NCI-H345 (cell line): ENCODE results near the gene FBXO42.

Experiments used
- DNase-seq: peaks from one replicate; lab custom pipeline; 2025; lab: John Stamatoyannopoulos, UW

FBXO42 gene

GRCh38 chr1:16351994-16352841 is at the start of gene FBXO42:
FBXO42 (minus strand) TSS chr1:16352480; CDS start chr1:16315418, 37,062 bp downstream.
- DNase-seq: peak; percentile 92

DNA sequence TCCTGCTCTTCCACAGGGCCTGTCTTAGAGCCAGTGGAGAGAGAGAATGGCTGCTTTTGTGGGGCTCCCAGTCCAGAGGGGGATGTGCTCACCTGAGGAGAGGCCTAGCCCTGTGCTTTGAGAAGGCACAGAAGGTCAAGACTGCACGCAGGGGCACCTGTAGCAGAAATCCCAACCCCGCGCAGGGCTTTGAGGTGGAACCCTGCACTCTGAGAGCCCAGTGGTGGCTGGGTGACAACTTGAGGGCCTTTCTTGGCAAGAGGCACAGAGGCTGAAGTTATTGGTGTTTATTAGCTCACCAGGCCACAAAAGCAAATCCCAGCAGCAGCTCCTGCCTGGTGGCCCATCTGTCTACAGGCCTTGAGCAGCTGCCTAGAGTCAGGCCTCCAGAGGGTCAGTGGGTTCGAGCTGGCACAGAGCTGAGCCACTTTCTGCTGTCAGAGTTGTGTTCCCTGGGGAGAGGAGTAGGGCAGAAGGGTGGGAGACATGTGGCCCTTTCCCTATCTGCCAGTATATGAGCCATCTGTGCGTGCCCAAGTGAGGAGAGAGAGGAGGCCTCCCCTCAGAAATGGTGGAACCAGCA is 46.2 kb upstream of the FBXO42 start:
- DNase-seq: no peak

DNA sequence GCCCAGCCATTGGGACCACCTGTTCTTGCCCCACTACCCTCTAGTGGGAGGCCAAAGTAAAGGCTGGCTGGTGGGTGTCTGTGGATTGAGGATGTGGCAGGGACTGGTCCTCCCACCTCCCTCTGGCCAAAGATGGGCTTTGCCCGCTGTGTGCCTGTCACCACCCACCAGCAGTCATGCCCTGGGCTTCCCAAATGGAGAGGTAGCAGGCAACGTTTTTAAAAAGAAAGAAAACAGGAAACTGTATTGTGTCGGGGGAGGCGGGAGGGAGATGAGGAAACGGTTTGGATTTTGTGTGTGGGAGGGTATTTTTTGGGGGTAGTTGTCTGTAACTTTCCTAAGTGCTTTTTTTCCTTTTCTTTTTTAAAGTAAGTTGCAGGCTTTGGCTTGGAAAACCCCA is 44.8 kb upstream of the FBXO42 start:
- no peak for DNase-seq

DNA sequence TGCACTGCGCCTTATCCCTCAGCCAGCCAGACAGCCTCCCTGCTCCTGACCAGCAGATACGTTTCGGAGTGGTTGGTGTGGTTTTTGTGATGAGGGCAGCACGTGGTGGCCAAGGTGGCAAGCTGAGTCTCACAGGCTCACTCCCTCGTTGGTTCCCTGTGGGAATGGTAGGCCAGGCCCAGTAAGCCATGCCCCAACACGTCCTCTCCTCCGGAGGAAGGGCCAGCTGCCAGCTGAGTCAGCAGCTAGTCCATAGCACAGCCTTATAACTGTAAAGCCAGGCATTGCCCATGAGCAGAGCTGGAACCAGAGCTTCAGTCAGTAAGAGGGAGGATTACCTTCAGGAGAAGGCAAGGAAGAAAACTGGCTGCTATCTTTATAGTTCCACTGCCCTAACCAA is 44.3 kb upstream of the FBXO42 start:
- no peak for DNase-seq

DNA sequence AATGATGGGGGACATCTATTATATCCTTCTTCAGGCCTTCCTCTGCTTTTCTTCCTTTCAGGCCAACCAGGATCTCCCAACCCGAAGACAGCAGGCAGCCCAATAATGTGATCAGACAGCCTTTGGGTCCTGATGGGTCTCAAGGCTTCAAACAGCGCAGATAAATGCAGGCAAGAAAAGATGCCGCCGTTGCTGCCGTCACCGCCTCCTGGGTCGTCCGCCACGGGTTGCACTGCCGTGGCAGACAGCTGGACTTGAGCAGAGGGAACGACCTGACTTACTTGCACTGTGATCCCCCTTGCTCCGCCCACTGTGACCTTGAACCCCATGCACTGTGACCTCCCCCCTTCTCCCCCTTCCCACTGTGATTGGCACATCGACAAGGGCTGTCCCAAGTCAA is 42.7 kb upstream of the FBXO42 start:
- DNase-seq: no peak

- DNase-seq: no peak
Observed at GRCh38 chr1:16393570-16394521, 41.6 kb upstream of the FBXO42 start.

- DNase-seq: no peak
Observed at GRCh38 chr1:16392740-16393569, 40.7 kb upstream of the FBXO42 start.

DNA sequence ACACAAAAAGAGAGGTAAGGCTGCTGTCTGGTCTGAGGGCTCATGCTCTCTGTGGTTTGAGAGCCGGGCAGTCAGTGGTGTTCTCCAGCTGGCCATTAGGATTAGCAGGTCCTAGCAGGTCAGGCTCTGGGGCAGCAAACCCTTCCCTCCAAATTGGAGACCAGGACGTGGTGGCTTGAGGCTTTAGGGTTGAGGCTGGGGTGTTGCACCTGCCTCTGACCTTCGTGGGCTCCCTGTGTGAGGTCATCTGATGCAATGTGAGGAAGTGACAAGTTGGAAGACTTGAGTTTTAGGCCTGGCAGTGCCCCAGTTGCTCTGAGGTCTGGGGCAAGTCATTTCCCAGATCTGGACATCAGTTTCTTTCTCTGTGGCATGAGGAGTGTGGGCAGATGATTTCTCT is 39.1 kb upstream of the FBXO42 start:
- no peak for DNase-seq

DNA sequence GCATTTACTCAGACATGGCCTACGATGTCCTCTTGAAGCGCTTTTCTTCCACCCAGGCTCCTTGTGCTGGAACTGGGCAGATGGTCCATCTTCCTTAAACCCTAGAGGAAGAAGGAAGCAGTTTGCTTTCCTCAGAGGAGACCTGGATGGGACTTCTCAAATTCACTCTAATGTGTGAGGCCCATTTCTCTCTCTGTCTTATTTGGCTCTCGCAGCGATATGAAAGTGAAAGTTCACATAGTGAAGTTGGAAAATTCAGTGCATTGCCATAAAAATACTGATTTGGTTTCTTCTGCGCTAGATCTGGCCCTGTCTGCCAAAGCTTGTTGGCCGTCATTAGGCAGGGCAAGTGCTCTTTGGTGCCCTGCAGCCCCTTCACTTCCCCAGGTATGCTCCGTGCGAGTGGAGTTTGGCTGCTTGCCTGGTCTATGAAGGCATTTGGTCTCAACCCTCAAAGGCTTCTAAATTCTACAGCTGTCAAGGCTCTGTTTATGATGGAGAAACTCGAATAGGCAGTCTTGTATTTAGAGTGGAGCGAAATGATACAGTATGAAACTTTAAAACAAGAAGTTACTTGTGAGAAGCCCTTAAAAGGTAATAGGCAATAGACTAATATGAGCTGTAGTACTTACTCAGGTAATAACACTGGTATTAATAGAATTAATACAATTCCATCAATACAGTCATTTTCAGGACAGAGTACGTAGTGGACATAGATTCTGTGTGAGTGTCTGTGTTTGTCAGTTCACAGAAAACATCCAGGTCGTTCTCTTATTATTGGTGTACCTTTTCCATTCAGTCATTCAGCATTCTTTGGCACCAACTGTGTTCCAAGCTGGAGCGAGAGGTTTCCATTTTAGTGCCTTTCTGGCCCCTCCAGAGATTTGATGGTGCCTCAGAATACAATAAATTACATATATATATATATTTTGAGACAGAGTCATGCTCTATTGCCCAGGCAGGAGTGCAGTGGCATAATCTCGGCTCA is 35.2 kb upstream of the FBXO42 start:
- no peak for DNase-seq

DNA sequence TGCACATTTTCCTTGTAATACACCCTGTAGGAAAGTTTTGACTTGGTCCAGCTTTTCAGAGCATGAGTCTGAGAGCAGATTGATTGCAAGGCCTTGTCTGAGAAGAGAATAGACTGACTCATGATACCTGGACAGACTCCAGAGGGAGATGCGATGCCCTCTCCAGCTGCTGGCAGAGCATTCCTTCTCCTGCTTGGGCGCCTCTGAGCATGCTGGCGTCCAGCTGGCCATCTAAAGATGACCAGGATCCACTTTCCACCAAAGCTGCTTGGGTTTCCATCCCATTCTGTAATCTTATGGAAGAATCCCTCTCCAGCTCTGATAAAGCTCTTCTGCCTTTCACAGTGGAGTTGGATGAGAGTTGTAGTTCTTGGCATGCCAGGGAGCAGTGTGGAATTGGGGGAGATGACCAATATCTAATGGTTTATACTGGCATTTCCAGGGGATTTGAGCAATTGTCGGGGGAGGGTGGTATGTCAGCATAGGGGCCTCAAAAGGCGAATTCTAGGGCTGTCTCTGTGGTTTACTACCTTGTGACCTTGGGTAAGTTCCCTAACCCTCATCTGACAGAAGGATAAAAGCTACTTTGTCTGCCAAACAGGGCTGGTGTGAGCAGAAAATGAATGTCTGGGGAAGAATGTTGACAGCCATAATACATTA is 34.3 kb upstream of the FBXO42 start:
- DNase-seq: no peak

DNA sequence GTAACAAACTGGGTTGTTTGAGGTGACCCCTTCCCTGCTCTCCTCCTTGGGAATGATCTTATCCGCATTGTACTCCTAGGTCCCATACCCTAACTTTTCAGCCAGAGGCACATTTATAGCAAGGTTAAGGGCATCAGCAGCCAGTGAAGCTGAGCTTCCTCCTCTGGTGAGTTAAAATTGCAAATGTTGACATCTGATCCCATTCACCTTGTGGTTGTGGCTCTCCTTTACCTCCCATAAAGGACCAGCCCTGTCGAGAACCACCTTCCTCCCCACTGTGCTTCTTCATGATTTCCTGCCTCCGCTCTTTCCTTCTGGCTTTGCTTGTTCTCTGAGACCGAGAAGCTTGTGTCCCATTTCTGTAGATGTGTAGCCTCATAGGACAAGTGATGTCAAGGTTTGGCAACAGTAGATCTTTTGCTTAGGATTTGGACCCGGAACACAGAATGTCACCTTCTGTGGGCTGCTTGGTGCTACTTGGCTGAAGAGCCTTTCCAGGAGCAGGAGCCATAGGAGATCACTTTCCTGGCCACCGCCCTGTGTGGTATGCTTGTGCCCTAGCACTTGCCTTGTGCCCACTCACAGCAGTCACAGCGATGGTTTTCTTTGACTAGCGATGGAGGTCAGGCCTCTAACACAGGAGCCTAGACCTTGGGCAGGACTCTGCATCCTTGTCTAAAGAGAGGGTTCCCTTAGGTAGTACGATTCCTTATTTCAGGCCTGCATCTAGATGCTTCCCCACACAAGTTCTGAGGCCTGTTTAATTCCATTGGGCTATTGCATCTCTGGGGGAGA is 33.6 kb upstream of the FBXO42 start:
- no peak for DNase-seq

DNA sequence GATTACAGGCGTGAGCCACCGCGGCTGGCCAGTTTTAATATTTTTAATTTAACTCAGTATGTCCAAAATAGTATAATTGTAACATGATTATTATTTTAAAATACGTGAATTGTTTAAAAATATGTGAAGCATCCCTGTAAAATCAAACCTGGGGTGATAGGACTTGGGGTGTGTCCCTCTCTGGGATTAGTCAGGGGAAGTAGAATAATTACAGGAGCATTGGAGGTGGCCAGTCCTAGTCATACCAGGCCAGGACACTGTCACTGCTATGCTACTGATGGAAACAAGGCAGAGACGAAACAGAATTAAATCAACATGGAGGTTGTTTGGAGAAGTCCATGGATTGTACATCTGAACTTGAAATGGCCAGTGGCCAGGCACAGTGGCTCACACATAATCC is 31.6 kb upstream of the FBXO42 start:
- no peak for DNase-seq

- no peak for DNase-seq
Observed at GRCh38 chr1:16380868-16381267, 28.6 kb upstream of the FBXO42 start.

- DNase-seq: no peak
Observed at GRCh38 chr1:16378443-16378842, 26.2 kb upstream of the FBXO42 start.

GRCh38 chr1:16376971-16377370 is 24.7 kb upstream of the FBXO42 start:
- no peak for DNase-seq

DNA sequence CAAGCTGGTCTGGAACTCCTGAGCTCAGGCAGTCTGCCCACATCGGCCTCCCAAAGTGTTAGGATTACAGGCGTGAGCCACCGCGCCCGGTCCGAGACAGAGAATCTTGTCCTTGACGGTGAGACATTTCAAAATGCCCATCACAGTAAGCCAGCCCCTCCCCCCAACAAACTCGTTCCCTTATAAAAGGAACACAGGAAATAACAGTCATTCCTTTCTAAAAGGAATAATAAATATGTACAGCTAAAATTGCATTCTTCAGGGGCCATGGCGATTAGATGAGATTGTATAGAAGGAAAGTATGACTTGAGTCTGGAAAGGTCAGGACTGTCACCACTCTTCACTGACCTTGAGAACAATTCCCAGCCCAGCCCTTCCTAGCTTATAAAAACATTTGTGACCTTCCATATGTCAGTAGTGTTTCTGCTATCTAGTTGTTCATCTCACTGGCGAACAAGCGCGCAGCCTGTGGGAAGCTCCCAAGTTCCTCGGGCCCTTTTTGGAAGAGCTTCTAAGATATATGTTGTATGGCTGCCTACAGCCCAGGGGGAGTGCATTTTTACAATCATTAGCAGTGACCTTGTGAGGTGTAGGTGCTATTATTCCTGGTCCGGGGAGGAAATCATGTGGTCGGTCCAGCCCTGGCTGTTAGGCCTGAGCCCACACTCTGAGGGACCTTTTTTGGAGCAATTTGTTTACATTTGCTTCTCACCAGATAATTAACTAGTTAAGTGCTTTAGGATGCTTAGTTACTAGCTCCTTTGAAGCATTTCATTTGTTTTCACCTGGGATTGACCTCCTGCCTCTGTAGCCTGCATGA is 23.5 kb upstream of the FBXO42 start:
- no peak for DNase-seq

DNA sequence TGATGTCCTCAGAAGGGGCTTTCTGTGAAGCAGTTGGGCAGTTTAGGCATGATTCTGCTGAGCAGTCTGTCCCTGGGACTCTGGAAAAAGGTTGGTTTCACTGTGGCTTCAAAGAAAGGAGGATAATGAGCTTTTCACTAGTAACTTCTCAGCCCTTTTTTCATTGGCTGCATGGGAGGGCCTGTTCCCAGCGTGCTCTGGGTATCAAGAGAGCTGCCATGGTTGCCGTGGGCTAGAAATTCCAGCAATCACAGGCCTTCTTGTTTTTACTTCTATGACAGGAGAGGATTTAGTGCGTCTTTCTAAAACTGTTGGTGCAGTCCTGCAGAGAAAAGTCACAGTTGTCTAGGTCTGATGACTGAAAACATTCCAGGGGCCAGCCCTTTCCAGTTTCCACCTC is 22.0 kb upstream of the FBXO42 start:
- DNase-seq: no peak
